Ovary (tissue), 3 donors: Measurements from ENCODE around the gene ERI3.

Source experiments
- EP300 ChIP-seq: sonication (generic); formaldehyde crosslinking; IDR thresholded peaks from one replicate; pipeline ENCODE4 v1.6.1; 2017; ENCODE audit warnings: antibody characterized with exemption
- POLR2A ChIP-seq: fragments of 450-650 bp; IDR thresholded peaks from one replicate; pipeline ENCODE4 v1.6.1; 2017; ENCODE audit warnings: antibody characterized with exemption, mild to moderate bottlenecking, moderate library complexity
- TF ChIP-seq, protein P1 (sequence below), 3 donors: fragments of 450-650 bp in 2 of 3; fragments of 200-600 bp in 1 of 3; IDR thresholded peaks; one replicate each; pipeline versions ENCODE4 v1.5.1 to v1.8.0; 2016 to 2022; ENCODE audit warnings: antibody characterized with exemption in 3 of 3, mild to moderate bottlenecking in 1 of 3
- donor health status: DM: no; HTN: no; CAD: no.

DNA sequence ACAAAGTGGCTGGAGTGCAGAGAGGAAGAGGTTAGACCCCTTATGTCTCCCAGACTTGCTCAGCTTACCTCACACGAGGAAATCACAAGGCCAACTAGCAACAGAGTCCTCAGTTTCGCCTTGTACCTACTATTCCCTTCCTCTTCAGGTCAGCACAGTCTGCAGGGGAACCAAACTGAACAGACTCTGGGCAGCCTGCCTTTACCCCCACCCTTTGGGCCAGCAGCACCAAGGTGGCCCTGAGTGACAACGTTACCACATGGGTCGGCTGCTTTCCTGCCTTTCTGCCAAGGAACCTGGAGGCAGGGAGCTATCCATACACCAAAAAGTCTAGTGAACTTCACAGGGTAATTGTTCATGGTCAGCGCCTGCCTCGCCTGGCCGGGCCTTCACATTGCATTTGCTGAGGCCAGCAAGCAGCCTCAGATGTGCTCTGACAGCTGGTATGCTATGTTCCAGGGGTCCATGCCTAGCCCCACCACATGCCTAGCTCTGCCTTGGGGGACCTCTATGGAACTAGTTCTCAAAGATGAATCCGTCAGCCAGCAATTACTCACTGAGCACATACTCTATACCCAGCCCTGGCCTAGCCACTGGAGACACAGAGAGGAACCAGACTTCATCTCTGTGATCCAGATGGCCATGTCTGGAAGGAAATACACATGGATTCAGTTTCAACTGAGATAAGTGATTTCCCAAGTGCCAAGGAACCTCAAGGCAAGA lies 72.2 kb downstream of the ERI3 start:
- TF ChIP-seq, protein P1, sequence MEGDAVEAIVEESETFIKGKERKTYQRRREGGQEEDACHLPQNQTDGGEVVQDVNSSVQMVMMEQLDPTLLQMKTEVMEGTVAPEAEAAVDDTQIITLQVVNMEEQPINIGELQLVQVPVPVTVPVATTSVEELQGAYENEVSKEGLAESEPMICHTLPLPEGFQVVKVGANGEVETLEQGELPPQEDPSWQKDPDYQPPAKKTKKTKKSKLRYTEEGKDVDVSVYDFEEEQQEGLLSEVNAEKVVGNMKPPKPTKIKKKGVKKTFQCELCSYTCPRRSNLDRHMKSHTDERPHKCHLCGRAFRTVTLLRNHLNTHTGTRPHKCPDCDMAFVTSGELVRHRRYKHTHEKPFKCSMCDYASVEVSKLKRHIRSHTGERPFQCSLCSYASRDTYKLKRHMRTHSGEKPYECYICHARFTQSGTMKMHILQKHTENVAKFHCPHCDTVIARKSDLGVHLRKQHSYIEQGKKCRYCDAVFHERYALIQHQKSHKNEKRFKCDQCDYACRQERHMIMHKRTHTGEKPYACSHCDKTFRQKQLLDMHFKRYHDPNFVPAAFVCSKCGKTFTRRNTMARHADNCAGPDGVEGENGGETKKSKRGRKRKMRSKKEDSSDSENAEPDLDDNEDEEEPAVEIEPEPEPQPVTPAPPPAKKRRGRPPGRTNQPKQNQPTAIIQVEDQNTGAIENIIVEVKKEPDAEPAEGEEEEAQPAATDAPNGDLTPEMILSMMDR (IDR thresholded peaks at IDR 0.05) = no peak
- TF ChIP-seq POLR2A (no peak), EP300 (no peak)
